Parathyroid adenoma (tissue), 2 donors: Measurements from ENCODE around the gene BRSK1.
"Not testable (repeated sequence)": the region's sequence is repeated elsewhere in the genome, so short reads cannot be mapped to it uniquely, and the experiment has no call there.

ENCODE experiments used
- H2AFZ ChIP-seq: fragments of 300-600 bp; sonication (generic); one replicate; pipeline ENCODE4 v1.7.0; 2017; ENCODE audit warnings: antibody characterized with exemption, mild to moderate bottlenecking
- H3K27ac ChIP-seq: fragments of 300-600 bp; sonication (generic); one replicate; pipeline ENCODE4 v1.7.0; 2017
- H3K27me3 ChIP-seq: fragments of 300-600 bp; sonication (generic); one replicate; pipeline ENCODE4 v1.7.0; 2017; ENCODE audit warnings: low read length; ENCODE audit not compliant: control insufficient read depth, insufficient read depth
- H3K36me3 ChIP-seq: fragments of 300-600 bp; sonication (generic); one replicate; pipeline ENCODE4 v1.7.0; 2017; ENCODE audit warnings: low read length; ENCODE audit not compliant: control insufficient read depth, insufficient read depth
- H3K4me1 ChIP-seq: fragments of 300-600 bp; sonication (generic); one replicate; pipeline ENCODE4 v1.7.0; 2017; ENCODE audit warnings: control low read depth
- H3K4me2 ChIP-seq: fragments of 300-600 bp; sonication (generic); one replicate; pipeline ENCODE4 v1.7.0; 2017; ENCODE audit warnings: low read length
- H3K4me3 ChIP-seq: fragments of 300-600 bp; sonication (generic); one replicate; pipeline ENCODE4 v1.7.0; 2017; ENCODE audit warnings: low read depth, low read length
- H3K79me2 ChIP-seq: fragments of 300-600 bp; sonication (generic); one replicate; pipeline ENCODE4 v1.7.0; 2017; ENCODE audit warnings: control low read depth
- H3K9ac ChIP-seq: fragments of 300-600 bp; sonication (generic); one replicate; pipeline ENCODE4 v1.7.0; 2017; ENCODE audit warnings: mild to moderate bottlenecking
- H3K9me3 ChIP-seq: fragments of 300-600 bp; sonication (generic); one replicate; pipeline ENCODE4 v1.7.0; 2017; ENCODE audit warnings: low read length; ENCODE audit not compliant: control insufficient read depth
- TF ChIP-seq, protein P1 (sequence below): fragments of 300-600 bp; sonication (generic); IDR thresholded peaks from one replicate; pipeline ENCODE4 v1.7.0; 2017; ENCODE audit warnings: antibody characterized with exemption, mild to moderate bottlenecking
- donor health status: primary hyperparathyroidism.

The BRSK1 gene

DNA sequence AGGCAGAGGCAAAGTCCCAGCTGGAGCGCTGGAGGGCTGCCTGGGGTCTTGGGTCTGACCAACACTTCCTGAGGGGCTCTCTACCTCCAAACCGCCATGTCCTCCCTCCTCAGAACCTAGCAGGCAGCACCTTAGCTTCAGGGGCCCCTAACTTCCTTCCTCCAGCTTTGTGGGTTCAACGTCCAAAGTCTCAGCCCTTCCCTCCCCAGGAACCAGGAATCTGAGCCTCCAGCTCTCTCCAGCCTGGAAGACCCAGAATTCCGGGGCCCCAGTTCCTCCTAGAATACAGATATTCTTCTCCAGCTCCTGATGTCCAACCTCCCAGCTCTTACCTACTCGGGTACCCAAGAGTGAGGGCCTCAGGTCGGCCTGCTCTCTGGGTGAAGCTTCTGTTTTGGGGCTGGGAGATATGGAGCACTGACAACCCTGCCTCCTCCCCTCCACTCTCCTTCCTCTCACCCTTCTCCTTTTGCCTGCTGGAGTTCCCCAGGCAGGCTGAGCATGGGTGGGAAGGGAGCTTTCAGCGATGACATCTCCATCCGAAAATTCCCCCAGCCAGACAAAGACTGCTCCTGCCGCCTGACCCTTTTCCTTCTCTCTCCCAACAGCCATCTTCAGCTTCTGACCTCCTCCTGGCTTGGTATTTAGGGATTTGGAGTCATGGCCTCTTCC, 37.8 kb downstream of the BRSK1 start:
- no peak overlapping the region for H3K4me3 ChIP-seq
- no peaks in the 10 kb centered on the region for H3K36me3 ChIP-seq
- no peak overlapping the region for H3K9ac ChIP-seq
- no peaks in the 10 kb centered on the region for H3K9me3 ChIP-seq
- H3K4me2 ChIP-seq = no peak overlapping the region
- TF ChIP-seq, protein P1, sequence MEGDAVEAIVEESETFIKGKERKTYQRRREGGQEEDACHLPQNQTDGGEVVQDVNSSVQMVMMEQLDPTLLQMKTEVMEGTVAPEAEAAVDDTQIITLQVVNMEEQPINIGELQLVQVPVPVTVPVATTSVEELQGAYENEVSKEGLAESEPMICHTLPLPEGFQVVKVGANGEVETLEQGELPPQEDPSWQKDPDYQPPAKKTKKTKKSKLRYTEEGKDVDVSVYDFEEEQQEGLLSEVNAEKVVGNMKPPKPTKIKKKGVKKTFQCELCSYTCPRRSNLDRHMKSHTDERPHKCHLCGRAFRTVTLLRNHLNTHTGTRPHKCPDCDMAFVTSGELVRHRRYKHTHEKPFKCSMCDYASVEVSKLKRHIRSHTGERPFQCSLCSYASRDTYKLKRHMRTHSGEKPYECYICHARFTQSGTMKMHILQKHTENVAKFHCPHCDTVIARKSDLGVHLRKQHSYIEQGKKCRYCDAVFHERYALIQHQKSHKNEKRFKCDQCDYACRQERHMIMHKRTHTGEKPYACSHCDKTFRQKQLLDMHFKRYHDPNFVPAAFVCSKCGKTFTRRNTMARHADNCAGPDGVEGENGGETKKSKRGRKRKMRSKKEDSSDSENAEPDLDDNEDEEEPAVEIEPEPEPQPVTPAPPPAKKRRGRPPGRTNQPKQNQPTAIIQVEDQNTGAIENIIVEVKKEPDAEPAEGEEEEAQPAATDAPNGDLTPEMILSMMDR = no peak
- H3K27me3 ChIP-seq = no peaks in the 10 kb centered on the region
- H3K4me1 ChIP-seq = no peaks in the 10 kb centered on the region
- no peaks in the 10 kb centered on the region for H3K79me2 ChIP-seq
- H2AFZ ChIP-seq = no peak overlapping the region
- H3K27ac ChIP-seq = no peak overlapping the region

DNA sequence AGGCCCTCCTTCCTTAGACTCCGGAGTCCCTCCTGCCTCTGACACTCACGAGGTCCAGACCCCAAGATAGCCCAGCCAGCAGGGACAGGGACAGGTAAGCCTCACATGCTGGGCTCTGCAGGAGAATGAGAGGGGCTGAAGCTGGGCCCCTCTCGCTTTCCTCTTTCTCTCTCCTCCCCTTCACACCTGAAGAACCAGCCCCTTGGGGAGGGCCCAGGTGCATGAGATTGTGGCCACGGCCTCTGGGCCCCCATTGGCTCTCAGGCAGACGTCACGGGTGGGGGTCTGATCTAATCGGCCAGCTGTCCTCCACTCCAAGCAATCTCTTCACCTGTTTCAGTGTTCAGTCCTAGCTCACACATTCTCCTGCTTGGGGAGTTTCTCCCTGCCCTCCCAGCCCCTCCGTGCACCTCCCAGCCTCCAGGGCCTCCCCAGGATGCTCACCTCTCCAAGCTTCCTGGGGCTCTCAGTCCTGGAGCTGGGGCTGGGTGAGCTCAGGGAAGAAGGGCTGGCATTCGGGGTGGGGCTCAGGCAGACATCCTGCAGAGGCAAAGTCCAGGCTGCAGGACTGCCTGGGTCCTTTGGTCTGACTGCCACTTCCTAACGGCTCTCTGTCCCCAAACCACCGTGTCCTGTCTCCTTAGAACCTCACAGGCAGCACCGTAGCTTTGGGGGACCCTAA, 38.5 kb downstream of the BRSK1 start:
- Histone ChIP-seq H3K36me3 (no peaks in the 10 kb centered on the region), H3K79me2 (no peaks in the 10 kb centered on the region), H3K27ac (no peak overlapping the region), H3K9me3 (no peaks in the 10 kb centered on the region), H3K27me3 (no peaks in the 10 kb centered on the region), H3K4me1 (no peaks in the 10 kb centered on the region), H3K4me2 (no peak overlapping the region), H3K9ac (no peak overlapping the region), H3K4me3 (no peak overlapping the region), H2AFZ (no peak overlapping the region)
- TF ChIP-seq, protein P1 = no peak

DNA sequence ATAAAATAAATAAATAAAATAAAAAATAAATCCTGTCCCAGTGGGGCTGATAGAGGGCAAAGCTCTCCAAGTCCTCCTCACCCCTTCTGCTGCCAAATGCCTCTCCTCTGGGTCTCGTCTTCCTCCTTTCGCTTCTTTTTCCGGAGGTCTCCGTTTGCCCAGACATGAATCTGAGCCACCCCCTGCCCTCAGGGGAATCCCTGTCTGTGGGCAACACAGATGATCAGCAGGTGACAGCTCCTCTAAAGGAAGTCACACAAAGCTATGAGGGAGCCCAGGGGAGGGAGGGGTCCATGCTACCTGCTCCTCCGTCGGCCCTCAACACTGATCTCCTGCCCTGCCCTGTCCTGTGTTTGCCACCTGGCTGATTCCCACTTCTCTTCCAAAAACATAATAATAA, 40.9 kb downstream of the BRSK1 start:
- no peak overlapping the region for H3K4me2 ChIP-seq
- no peaks in the 10 kb centered on the region for H3K79me2 ChIP-seq
- no peak overlapping the region for H3K9ac ChIP-seq
- no peaks in the 10 kb centered on the region for H3K4me1 ChIP-seq
- H3K27me3 ChIP-seq = no peaks in the 10 kb centered on the region
- H3K36me3 ChIP-seq = no peaks in the 10 kb centered on the region
- no peak overlapping the region for H3K27ac ChIP-seq
- no peak overlapping the region for H2AFZ ChIP-seq
- H3K4me3 ChIP-seq = no peak overlapping the region
- TF ChIP-seq, protein P1 = no peak
- H3K9me3 ChIP-seq = no peaks in the 10 kb centered on the region

DNA sequence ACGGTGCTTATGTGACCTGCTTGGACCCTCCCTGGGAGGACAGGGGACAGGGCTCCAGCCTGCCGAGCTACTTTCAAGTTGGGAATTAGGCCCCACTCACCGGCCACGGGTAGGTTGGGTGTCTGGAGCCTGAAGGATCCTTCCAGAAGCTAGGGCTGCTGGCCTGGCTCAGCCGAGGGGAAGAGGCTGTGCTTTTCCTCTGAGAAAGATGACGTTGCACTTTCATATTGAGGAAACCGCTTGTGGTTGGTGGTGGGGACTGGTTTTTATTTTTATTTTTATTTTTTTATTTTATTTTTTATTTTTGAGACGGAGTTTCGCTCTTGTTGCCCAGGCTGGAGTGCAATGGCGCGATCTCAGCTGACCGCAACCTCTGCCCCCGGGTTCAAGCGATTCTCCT, 41.4 kb downstream of the BRSK1 start, which contains the start of gene TMEM150B:
Gene TMEM150B, minus strand, starts transcription at position 170 of the 400 bp plus-strand sequence. CDS start 4,305 bp downstream, outside the sequence.
- Histone ChIP-seq H3K36me3 (no peaks in the 10 kb centered on the region), H3K9me3 (no peaks in the 10 kb centered on the region), H3K4me2 (no peak within 1 kb of the TSS), H3K4me3 (no peak within 1 kb of the TSS), H3K79me2 (no peaks in the 10 kb centered on the region), H3K4me1 (no peaks in the 10 kb centered on the region), H3K9ac (no peak within 1 kb of the TSS), H3K27me3 (no peaks in the 10 kb centered on the region), H2AFZ (no peak within 1 kb of the TSS), H3K27ac (no peak within 1 kb of the TSS)
- TF ChIP-seq, protein P1 = no peak

DNA sequence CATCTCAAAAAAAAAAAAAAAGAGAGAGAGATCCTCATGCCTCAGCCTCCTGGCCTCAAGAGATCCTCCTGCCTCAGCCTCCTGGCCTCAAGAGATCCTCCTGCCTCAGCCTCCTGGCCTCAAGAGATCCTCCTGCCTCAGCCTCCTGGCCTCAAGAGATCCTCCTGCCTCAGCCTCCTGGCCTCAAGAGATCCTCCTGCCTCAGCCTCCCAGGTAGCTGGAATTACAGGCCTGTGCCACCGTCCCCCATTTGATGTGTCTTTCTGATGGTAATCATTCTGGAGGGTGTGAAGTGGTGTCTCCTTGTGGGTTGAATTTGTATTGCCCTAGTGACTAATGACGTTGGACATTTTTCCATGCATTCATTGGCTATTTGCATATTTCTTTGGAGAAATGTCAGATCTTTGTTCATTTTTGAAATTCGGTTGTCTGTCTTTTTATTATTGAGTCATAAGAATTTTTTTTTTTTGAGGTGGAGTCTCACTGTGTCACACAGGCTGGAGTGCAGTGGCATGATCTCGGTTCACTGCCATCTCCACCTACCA, 45.0 kb downstream of the BRSK1 start:
- H3K27ac ChIP-seq, H3K9ac ChIP-seq, H3K27me3 ChIP-seq, H3K36me3 ChIP-seq, H3K4me1 ChIP-seq, H3K4me2 ChIP-seq, H3K9me3 ChIP-seq, H3K4me3 ChIP-seq, H2AFZ ChIP-seq, H3K79me2 ChIP-seq: not testable (repeated sequence)

DNA sequence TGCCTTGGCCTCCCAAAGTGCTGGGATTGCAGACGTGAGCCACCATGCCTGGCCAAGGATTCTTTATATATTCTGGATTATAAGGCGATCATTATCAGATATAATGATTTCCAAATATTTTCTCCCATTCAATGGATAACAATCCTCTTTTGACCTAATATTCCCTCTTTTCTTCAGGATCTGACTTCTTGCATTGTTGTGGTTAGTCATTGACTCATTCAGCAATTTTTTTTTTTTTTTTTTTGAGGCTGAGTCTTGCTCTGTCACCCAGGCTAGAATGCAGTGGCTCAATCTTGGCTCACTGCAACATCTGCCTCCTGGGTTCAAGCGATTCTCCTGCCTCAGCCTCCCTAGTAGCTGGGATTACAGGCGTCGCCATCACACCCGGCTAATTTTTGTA, 46.0 kb downstream of the BRSK1 start:
- not testable (repeated sequence) for H3K4me3 ChIP-seq, H2AFZ ChIP-seq, H3K27me3 ChIP-seq, H3K79me2 ChIP-seq, H3K27ac ChIP-seq, H3K36me3 ChIP-seq, H3K9ac ChIP-seq, H3K4me1 ChIP-seq, H3K4me2 ChIP-seq, H3K9me3 ChIP-seq
